H1 (cell line): Measurements from ENCODE around the gene FADS6. TPM values are rescaled to one million over a fixed set of nuclear protein-coding genes. Genes with fewer than 3 reads are reported as not detected.

Experiments used
- CTCF ChIA-PET: fragments of 300-600 bp; sonication (Branson Sonifier 250); formaldehyde crosslinking; loops from one replicate; lab custom pipeline; 2021; ENCODE audit not compliant: partially characterized antibody; lab: Charles Lee
- POLR2A ChIA-PET: fragments of 300-600 bp; sonication (Branson Sonifier 250); formaldehyde crosslinking; loops from one replicate; lab custom pipeline; 2021; ENCODE audit warnings: inconsistent platforms; ENCODE audit not compliant: partially characterized antibody; lab: Charles Lee
- DNase-seq, 2 experiments: peaks; one replicate each; pipeline versions ENCODE4 v3.0.0 to v3.0.0-alpha.2; 2010 to 2022; ENCODE audit warnings: low spot score in 2 of 2, low read depth in 1 of 2, mixed read lengths in 1 of 2
- FAIRE-seq: peaks from 2 replicates; lab custom pipeline; 2011; peaks lifted over from hg19 to GRCh38; lab: Jason Lieb, UNC
- H2AFZ ChIP-seq: 2 replicates; pipeline ENCODE4 v1.8.1; 2012; ENCODE audit warnings: low read length, inconsistent platforms
- H2AK5ac ChIP-seq: 2 replicates; pipeline ENCODE4 v1.6.1; 2013; ENCODE audit warnings: low read depth, low read length
- H2BK120ac ChIP-seq: replicated peaks from 2 replicates; pipeline ENCODE3; 2013; ENCODE audit warnings: low read depth, low read length, inconsistent platforms
- H2BK12ac ChIP-seq: 2 replicates; pipeline ENCODE4 v1.6.1; 2013; ENCODE audit warnings: low read depth, low read length
- H2BK15ac ChIP-seq: 2 replicates; pipeline ENCODE4 v1.6.1; 2013; ENCODE audit warnings: low read length
- H2BK20ac ChIP-seq: 2 replicates; pipeline ENCODE4 v1.6.1; 2013; ENCODE audit warnings: low read length
- H2BK5ac ChIP-seq: 2 replicates; pipeline ENCODE4 v1.6.1; 2013; ENCODE audit warnings: low read depth, low read length
- H3K14ac ChIP-seq: 2 replicates; pipeline ENCODE4 v1.6.1; 2013; ENCODE audit warnings: inconsistent platforms; ENCODE audit not compliant: insufficient read length
- H3K18ac ChIP-seq: 2 replicates; pipeline ENCODE4 v1.6.1; 2013; ENCODE audit warnings: low read length; ENCODE audit errors: extremely low read depth
- H3K23ac ChIP-seq: 2 replicates; pipeline ENCODE4 v1.6.1; 2013; ENCODE audit warnings: inconsistent platforms; ENCODE audit not compliant: insufficient read length
- H3K23me2 ChIP-seq: 2 replicates; pipeline ENCODE4 v1.6.1; 2013; ENCODE audit warnings: low read depth, low read length
- H3K27ac ChIP-seq: 2 replicates; pipeline ENCODE4 v1.6.1; 2011; ENCODE audit warnings: low read depth, low read length, inconsistent platforms
- H3K27me3 ChIP-seq, 4 experiments: replicated peaks in 1 of 4; 1 replicate in 1 of 4; 2 replicates in 3 of 4; pipeline versions ENCODE4 v1.6.1 to v1.8.1; 2011 to 2013; ENCODE audit warnings: low read length in 3 of 4, mild to moderate bottlenecking in 3 of 4, inconsistent platforms in 2 of 4, mixed read lengths in 2 of 4, moderate library complexity in 1 of 4; ENCODE audit not compliant: control insufficient read depth in 3 of 4, insufficient read depth in 3 of 4; ENCODE audit errors: extremely low read depth in 1 of 4
- H3K36me3 ChIP-seq, 4 experiments: 2 replicates each; pipeline versions ENCODE4 v1.6.1 to v1.8.1; 2011 to 2013; ENCODE audit warnings: mild to moderate bottlenecking in 4 of 4, low read length in 3 of 4, moderate library complexity in 2 of 4, control low read depth in 1 of 4, inconsistent platforms in 1 of 4; ENCODE audit not compliant: insufficient read depth in 4 of 4, control insufficient read depth in 2 of 4
- H3K4ac ChIP-seq: replicated peaks from 2 replicates; pipeline ENCODE3; 2013; ENCODE audit warnings: low read length, low read depth, mixed read lengths, inconsistent platforms; ENCODE audit not compliant: insufficient read length
- H3K4me1 ChIP-seq, 4 experiments: replicated peaks in 1 of 4; 1 replicate in 1 of 4; 2 replicates in 3 of 4; pipeline versions ENCODE4 v1.6.1 to v1.8.1; 2011 to 2013; ENCODE audit warnings: low read length in 3 of 4, inconsistent platforms in 2 of 4, mixed read lengths in 1 of 4; ENCODE audit not compliant: insufficient read depth in 4 of 4, control insufficient read depth in 3 of 4
- H3K4me2 ChIP-seq, 2 experiments: 2 replicates each; pipeline versions ENCODE4 v1.6.1 to v1.8.1; 2011 to 2013; ENCODE audit warnings: low read depth in 2 of 2, low read length in 2 of 2, control low read depth in 1 of 2, inconsistent platforms in 1 of 2, mild to moderate bottlenecking in 1 of 2; ENCODE audit not compliant: insufficient read depth in 1 of 2
- H3K4me3 ChIP-seq, 4 experiments: fragments of 200-600, 300-600 bp in 1 of 4; sonication (generic), shearing (Covaris generic), sonication (Bioruptor Twin) in 1 of 4; 2 replicates each; pipeline versions ENCODE4 v1.5.1 to v1.8.1; 2011 to 2016; ENCODE audit warnings: low read length in 4 of 4, low read depth in 3 of 4, control low read depth in 2 of 4, inconsistent platforms in 2 of 4, mild to moderate bottlenecking in 2 of 4, mixed read lengths in 1 of 4, moderate library complexity in 1 of 4; ENCODE audit not compliant: insufficient read depth in 2 of 4; ENCODE audit errors: extremely low read depth in 1 of 4
- H3K56ac ChIP-seq: replicated peaks from 2 replicates; pipeline ENCODE3; 2013; ENCODE audit warnings: low read depth, mild to moderate bottlenecking, mixed read lengths, low read length, inconsistent platforms; ENCODE audit not compliant: insufficient read length
- H3K79me1 ChIP-seq: 2 replicates; pipeline ENCODE4 v1.6.1; 2013; ENCODE audit warnings: low read depth, low read length, control low read depth
- H3K79me2 ChIP-seq, 2 experiments: 2 replicates each; pipeline versions ENCODE4 v1.6.1 to v1.8.1; 2012 to 2013; ENCODE audit warnings: low read length in 2 of 2, mild to moderate bottlenecking in 2 of 2, inconsistent platforms in 1 of 2; ENCODE audit not compliant: insufficient read depth in 2 of 2, control insufficient read depth in 1 of 2
- H3K9ac ChIP-seq, 4 experiments: replicated peaks in 1 of 4; 1 replicate in 1 of 4; 2 replicates in 3 of 4; pipeline versions ENCODE4 v1.6.1 to v1.8.1; 2011 to 2013; ENCODE audit warnings: low read depth in 3 of 4, low read length in 3 of 4, control low read depth in 2 of 4, mild to moderate bottlenecking in 2 of 4, moderate library complexity in 2 of 4, inconsistent platforms in 1 of 4; ENCODE audit errors: extremely low read depth in 1 of 4
- H3K9me3 ChIP-seq, 2 experiments: 2 replicates each; pipeline versions ENCODE4 v1.6.1 to v1.8.1; 2012 to 2013; ENCODE audit warnings: mild to moderate bottlenecking in 2 of 2, moderate library complexity in 2 of 2, control low read depth in 1 of 2, inconsistent platforms in 1 of 2, low read depth in 1 of 2, low read length in 1 of 2, mixed read lengths in 1 of 2; ENCODE audit not compliant: insufficient read depth in 2 of 2
- H4K20me1 ChIP-seq, 2 experiments: replicated peaks in 1 of 2; 2 replicates each; pipeline versions ENCODE3 to v1.8.1; 2011 to 2013; ENCODE audit warnings: inconsistent platforms in 2 of 2, low read length in 2 of 2, mild to moderate bottlenecking in 1 of 2; ENCODE audit not compliant: insufficient read depth in 2 of 2, control insufficient read depth in 1 of 2
- H4K5ac ChIP-seq: 2 replicates; pipeline ENCODE4 v1.6.1; 2013; ENCODE audit warnings: low read length, low read depth, mixed read lengths, inconsistent platforms; ENCODE audit not compliant: insufficient read length
- H4K8ac ChIP-seq: 2 replicates; pipeline ENCODE4 v1.8.0; 2013; ENCODE audit warnings: mild to moderate bottlenecking, moderate library complexity, low read length, inconsistent platforms; ENCODE audit not compliant: insufficient read depth; ENCODE audit errors: extremely low read depth
- H4K91ac ChIP-seq: replicated peaks from 2 replicates; pipeline ENCODE3; 2013; ENCODE audit warnings: low read length, mixed read lengths, inconsistent platforms; ENCODE audit not compliant: insufficient read length
- ASH2L ChIP-seq: fragments of 200-600, 300-600 bp; sonication (generic); IDR thresholded peaks from one replicate; pipeline ENCODE4 v1.7.1; 2017; ENCODE audit warnings: low read length
- CBX8 ChIP-seq: fragments of 300-800, 300-1000 bp; sonication (generic); IDR thresholded peaks from 2 replicates; pipeline ENCODE4 v1.7.1; 2016; ENCODE audit warnings: low read depth, low read length, borderline replicate concordance
- CHD2 ChIP-seq: IDR thresholded peaks from 2 replicates; pipeline ENCODE4 v1.6.1; 2012; ENCODE audit warnings: low read length, improper control_type of control experiment
- CREB1 ChIP-seq: IDR thresholded peaks from 2 replicates; pipeline ENCODE4 v1.6.1; 2012; ENCODE audit warnings: inconsistent platforms
- CTBP2 ChIP-seq: IDR thresholded peaks from 2 replicates; pipeline ENCODE4 v1.7.0; 2011; ENCODE audit warnings: borderline replicate concordance, mild to moderate bottlenecking, moderate library complexity, mixed read lengths, low read length; ENCODE audit not compliant: insufficient read depth, insufficient read length
- EGR1 ChIP-seq: IDR thresholded peaks from 2 replicates; pipeline ENCODE4 v1.6.1; 2011; ENCODE audit warnings: low read depth, low read length, borderline replicate concordance
- GABPA ChIP-seq: IDR thresholded peaks from 2 replicates; pipeline ENCODE4 v1.6.1; 2011; ENCODE audit warnings: mild to moderate bottlenecking, low read length, moderate library complexity, borderline replicate concordance; ENCODE audit not compliant: insufficient read depth
- RAD21 ChIP-seq, 2 experiments: IDR thresholded peaks in 1 of 2; conservative IDR thresholded peaks in 1 of 2; 2 replicates each; pipeline ENCODE4 v1.6.1; 2011; ENCODE audit warnings: low read depth in 2 of 2, low read length in 2 of 2, improper control_type of control experiment in 1 of 2, inconsistent platforms in 1 of 2, mild to moderate bottlenecking in 1 of 2, moderate library complexity in 1 of 2
- SAP30 ChIP-seq: fragments of 300-600 bp; sonication (generic); IDR thresholded peaks from 2 replicates; pipeline ENCODE4 v1.7.1; 2012; ENCODE audit warnings: low read length, moderate library complexity, mild to moderate bottlenecking, inconsistent platforms; ENCODE audit not compliant: insufficient read depth, insufficient replicate concordance
- SIRT6 ChIP-seq: IDR thresholded peaks from one replicate; pipeline ENCODE4 v1.7.1; 2012; ENCODE audit warnings: low read length, inconsistent platforms
- SP2 ChIP-seq: IDR thresholded peaks from 2 replicates; pipeline ENCODE4 v1.6.1; 2012; ENCODE audit warnings: mild to moderate bottlenecking, low read length, inconsistent platforms
- whole genome bisulfite sequencing, 2 experiments: shearing (Covaris generic) in 1 of 2; methylation state at CpG; one replicate each; pipeline versions ENCODE4 v1.1.6 to v1.1.7; 2013 to 2015; ENCODE audit warnings: low lambda C conversion rate in 2 of 2, mixed read lengths in 2 of 2, inconsistent platforms in 1 of 2, low coverage in 1 of 2, missing lambda C conversion rate in 1 of 2; ENCODE audit not compliant: insufficient replicate concordance in 2 of 2, insufficient coverage in 1 of 2, insufficient read length in 1 of 2; ENCODE audit errors: extremely low coverage in 1 of 2, missing lambda C conversion rate in 1 of 2; 5-methylcytosine and 5-hydroxymethylcytosine counted together
- polyA plus RNA-seq, 7 experiments: library from polyadenylated mRNA; depleted of rRNA in 3 of 7; stranded (reverse) in 5 of 7; unstranded in 2 of 7; fragments of >200 nt in 5 of 7; fragments of 200-250 nt in 2 of 7; gene quantifications; 1 replicate in 5 of 7; 2 replicates in 1 of 7; 4 replicates in 1 of 7; pipeline versions ENCODE4 v1.2.1 to v1.2.3, GENCODE V29; 2011 to 2013; ENCODE audit warnings: missing spikeins in 2 of 7, mixed read lengths in 2 of 7
- total RNA-seq: library from RNA; stranded (reverse); fragmentation: NEBNext Ultra II Directional; extraction: Animal tissue kit (Norgen Biotek cat#: 25700); gene quantifications from 2 replicates; pipeline ENCODE4 v1.2.1, GENCODE V29; 2021
- TF ChIP-seq, protein P1 (sequence below): IDR thresholded peaks from 2 replicates; pipeline ENCODE4 v1.6.1; 2012; ENCODE audit warnings: inconsistent platforms

Gene FADS6
- total and polyA plus RNA-seq, 2 of the 8 experiments (the other 6 are each of a cell fraction or from before 2014, with no cell fraction given), result 0.56 to 2.5 TPM

DNA sequence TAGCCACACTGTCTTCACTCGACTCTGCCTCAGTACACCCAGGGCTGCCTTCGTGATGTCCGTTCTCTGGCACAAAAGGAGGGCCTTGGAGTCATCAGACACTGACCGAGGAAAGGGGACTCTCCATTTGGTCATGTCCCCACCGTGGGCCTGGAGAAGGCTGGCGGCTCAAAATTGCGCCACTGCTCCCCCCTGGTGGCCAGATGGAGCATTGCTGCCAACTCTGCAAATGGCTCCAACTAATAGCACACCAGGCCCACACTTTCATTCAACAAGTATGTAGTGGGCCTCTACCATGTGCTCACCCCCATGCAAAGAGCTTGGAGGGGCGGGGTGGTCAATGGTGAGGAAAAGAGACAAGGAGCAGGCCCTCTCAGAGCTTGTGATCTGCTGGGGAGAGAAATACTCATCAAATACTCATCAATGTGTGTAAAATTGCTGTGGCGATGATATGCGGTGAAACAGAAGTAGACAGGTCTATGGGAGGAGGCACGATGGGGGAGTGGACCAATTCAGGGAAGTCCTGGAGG lies 28.5 kb downstream of the FADS6 start:
- H3K18ac ChIP-seq, result 0 out of 2 replicates have a peak overlapping the region, but pooled peaks have one; percentile 24
- DNase-seq (peak in 1 of 2 experiments; percentile 95), FAIRE-seq (peak; percentile 82)
- no peak overlapping the region for H3K23ac ChIP-seq
- no peaks in the 10 kb centered on the region; the same call in 1 of the 2 replicates for H3K23me2 ChIP-seq
- no peak overlapping the region for H3K56ac ChIP-seq
- H3K27ac ChIP-seq, result no peak overlapping the region
- H2BK15ac ChIP-seq, result no peak overlapping the region
- H3K9ac ChIP-seq, result no peak overlapping the region
- peaks cover 21 to 23% (median 21%) of the 10 kb centered on the region in 4 experiments for H3K27me3 ChIP-seq
- 43% methylated on average over 11 of the region's 11 CpGs; no CpG with 5 or more reads in 1 of the 2 experiments for WGBS, 2 experiments
- no peak overlapping the region for H4K91ac ChIP-seq
- H2BK5ac ChIP-seq, result no peak overlapping the region
- no peak overlapping the region for H2AK5ac ChIP-seq
- no peak overlapping the region for H2BK120ac ChIP-seq
- peaks cover 0 to 17% (median under 1%) of the 10 kb centered on the region in 4 experiments; a peak in 2 of 8 replicates for H3K36me3 ChIP-seq
- no peaks in the 10 kb centered on the region for H3K9me3 ChIP-seq
- peaks cover 0 to 7% (median 5%) of the 10 kb centered on the region in 4 experiments; a peak in 4 of 7 replicates for H3K4me1 ChIP-seq
- no peak overlapping the region for H3K4me2 ChIP-seq
- no peak overlapping the region for H4K5ac ChIP-seq
- no peaks in the 10 kb centered on the region for H3K79me2 ChIP-seq
- H3K4ac ChIP-seq, result no peak overlapping the region
- H2BK12ac ChIP-seq, result no peak overlapping the region
- H2AFZ ChIP-seq, result no peak overlapping the region
- ChIA-PET CTCF (interaction anchor here (0.7 to 99.6 kb wide), 22 partner anchors 21 to 838 kb away, joined by 3 to 2981 read pairs (median 9); partner anchors contain the start of genes FADS6, FDXR, GRIN2C and NAT9), POLR2A (interaction anchor here (0.6 to 1.0 kb wide), 3 partner anchors 70 to 89 kb away, joined by 3 read pairs; partner anchors contain the start of genes NAT9 and OTOP3)
- H2BK20ac ChIP-seq, result no peak overlapping the region
- H4K8ac ChIP-seq, result no peak overlapping the region
- no peak overlapping the region for H3K4me3 ChIP-seq
- H3K14ac ChIP-seq, result no peak overlapping the region
- H3K79me1 ChIP-seq, result no peaks in the 10 kb centered on the region
- peaks cover 3 to 9% of the 10 kb centered on the region in 2 experiments for H4K20me1 ChIP-seq
- no peak for TF ChIP-seq EGR1
- no peak for TF ChIP-seq CBX8
- 0 out of 2 replicates have a peak, but pooled peaks have one; percentile 13 for TF ChIP-seq GABPA
- TF ChIP-seq, protein P1, sequence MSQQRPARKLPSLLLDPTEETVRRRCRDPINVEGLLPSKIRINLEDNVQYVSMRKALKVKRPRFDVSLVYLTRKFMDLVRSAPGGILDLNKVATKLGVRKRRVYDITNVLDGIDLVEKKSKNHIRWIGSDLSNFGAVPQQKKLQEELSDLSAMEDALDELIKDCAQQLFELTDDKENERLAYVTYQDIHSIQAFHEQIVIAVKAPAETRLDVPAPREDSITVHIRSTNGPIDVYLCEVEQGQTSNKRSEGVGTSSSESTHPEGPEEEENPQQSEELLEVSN, result no peak
- TF ChIP-seq SAP30, result no peak
- no peak for TF ChIP-seq ASH2L
- TF ChIP-seq CREB1, result 0 out of 2 replicates have a peak, but pooled peaks have one; percentile 23
- peak; percentile 81 to 86 for TF ChIP-seq RAD21 (IDR thresholded peaks at IDR 0.05 in 1 of 2, conservative IDR thresholded peaks at IDR 0.05 in 1 of 2; ENCODE audit: low read depth in 2 of 2, low read length in 2 of 2)
- no peak for TF ChIP-seq SIRT6
- no peak for TF ChIP-seq CHD2
- no peak for TF ChIP-seq SP2
- TF ChIP-seq CTBP2, result no peak
